ENCODE data around the gene TMEM63B. TPM values are rescaled to one million over a fixed set of nuclear protein-coding genes. Genes with fewer than 3 reads are reported as not detected.
A peak's percentile ranks its signal among the peaks of the same experiment; 100 is the strongest.
"Not testable (repeated sequence)": the region's sequence is repeated elsewhere in the genome, so short reads cannot be mapped to it uniquely, and the experiment has no call there.

Gene TMEM63B
- total RNA-seq, 1 donor from 2014 or later, result 11.5 TPM

DNA sequence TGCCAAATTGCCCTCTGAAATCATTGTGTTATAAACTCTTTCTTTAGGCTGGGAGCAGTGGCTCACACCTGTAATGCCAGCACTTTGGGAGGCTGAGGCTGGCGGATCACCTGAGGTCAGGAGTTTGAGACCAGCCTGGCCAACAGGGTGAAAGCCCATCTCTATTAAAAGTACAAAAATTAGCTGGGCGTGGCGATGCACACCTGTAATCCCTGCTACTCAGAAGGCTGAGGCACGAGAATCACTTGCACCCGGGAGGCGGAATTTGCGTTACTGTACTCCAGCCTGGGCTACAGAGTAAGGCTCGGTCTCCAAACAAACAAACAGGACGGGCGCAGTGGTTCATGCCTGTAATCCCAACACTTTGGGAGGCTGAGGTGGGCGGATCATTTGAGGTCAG lies 69.0 kb downstream of the TMEM63B start:
- H3K4me1 ChIP-seq (ENCODE audit: control insufficient read depth in 3 of 3, insufficient read depth in 3 of 3, low read length in 3 of 3); H3K27ac ChIP-seq (ENCODE audit: low read depth, low read length); H3K27me3 ChIP-seq (ENCODE audit: control insufficient read depth in 3 of 3, insufficient read depth in 3 of 3, low read length in 3 of 3); H3K9ac ChIP-seq (ENCODE audit: low read depth in 1 of 3, low read length in 3 of 3); H3K9me3 ChIP-seq (ENCODE audit: control insufficient read depth in 3 of 3, low read length in 3 of 3); H3K36me3 ChIP-seq (ENCODE audit: control insufficient read depth in 3 of 3, insufficient read depth in 3 of 3, low read length in 3 of 3); H3K4me3 ChIP-seq (ENCODE audit: low read length in 3 of 3): not testable (repeated sequence)

GRCh38 chr6:44198684-44199083 lies 71.3 kb downstream of the TMEM63B start:
- H3K9ac ChIP-seq (ENCODE audit: low read depth in 1 of 3, low read length in 3 of 3), result no peak overlapping the region
- no peaks in the 10 kb centered on the region for H3K9me3 ChIP-seq (ENCODE audit: control insufficient read depth in 3 of 3, low read length in 3 of 3)
- H3K4me3 ChIP-seq (ENCODE audit: low read length in 3 of 3), result no peak overlapping the region
- no peaks in the 10 kb centered on the region for H3K36me3 ChIP-seq (ENCODE audit: control insufficient read depth in 3 of 3, insufficient read depth in 3 of 3, low read length in 3 of 3)
- peaks cover 3 to 10% (median 9%) of the 10 kb centered on the region in 3 donors for H3K4me1 ChIP-seq (ENCODE audit: control insufficient read depth in 3 of 3, insufficient read depth in 3 of 3, low read length in 3 of 3)
- no peaks in the 10 kb centered on the region for H3K27me3 ChIP-seq (ENCODE audit: control insufficient read depth in 3 of 3, insufficient read depth in 3 of 3, low read length in 3 of 3)
- no peak overlapping the region for H3K27ac ChIP-seq (ENCODE audit: low read depth, low read length)

DNA sequence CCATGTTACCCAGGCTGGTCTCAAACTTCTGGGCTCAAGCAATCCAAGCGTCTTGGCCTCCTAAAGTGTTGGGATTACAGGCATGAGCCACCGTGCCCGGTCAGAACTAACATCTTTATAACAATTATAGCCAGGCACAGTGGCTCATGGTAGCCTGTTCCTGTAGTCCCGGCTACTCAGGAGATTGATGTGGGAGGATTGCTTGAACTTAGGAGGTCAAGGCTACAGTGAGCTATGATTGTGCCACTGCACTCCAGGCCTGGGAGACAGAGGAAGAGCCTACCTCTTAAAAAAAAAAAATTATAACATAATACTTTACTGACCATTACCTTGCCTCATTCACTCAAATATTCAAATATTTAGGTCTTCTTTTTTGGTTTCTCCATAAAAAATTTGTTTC lies 72.5 kb downstream of the TMEM63B start:
- Histone ChIP-seq H3K9me3 (ENCODE audit: control insufficient read depth in 3 of 3, low read length in 3 of 3) (no peaks in the 10 kb centered on the region), H3K36me3 (ENCODE audit: control insufficient read depth in 3 of 3, insufficient read depth in 3 of 3, low read length in 3 of 3) (no peaks in the 10 kb centered on the region), H3K4me3 (ENCODE audit: low read length in 3 of 3) (no peak overlapping the region), H3K27me3 (ENCODE audit: control insufficient read depth in 3 of 3, insufficient read depth in 3 of 3, low read length in 3 of 3) (no peaks in the 10 kb centered on the region), H3K4me1 (ENCODE audit: control insufficient read depth in 3 of 3, insufficient read depth in 3 of 3, low read length in 3 of 3) (peaks cover 3 to 10% (median 9%) of the 10 kb centered on the region in 3 donors), H3K9ac (ENCODE audit: low read depth in 1 of 3, low read length in 3 of 3) (no peak overlapping the region), H3K27ac (ENCODE audit: low read depth, low read length) (no peak overlapping the region)

- no peaks in the 10 kb centered on the region for H3K9me3 ChIP-seq (ENCODE audit: control insufficient read depth in 3 of 3, low read length in 3 of 3)
- no peaks in the 10 kb centered on the region for H3K27me3 ChIP-seq (ENCODE audit: control insufficient read depth in 3 of 3, insufficient read depth in 3 of 3, low read length in 3 of 3)
- H3K36me3 ChIP-seq (ENCODE audit: control insufficient read depth in 3 of 3, insufficient read depth in 3 of 3, low read length in 3 of 3), result no peaks in the 10 kb centered on the region
- H3K4me3 ChIP-seq (ENCODE audit: low read length in 3 of 3), result no peak overlapping the region
- peaks cover 3 to 10% (median 9%) of the 10 kb centered on the region in 3 donors for H3K4me1 ChIP-seq (ENCODE audit: control insufficient read depth in 3 of 3, insufficient read depth in 3 of 3, low read length in 3 of 3)
- no peak overlapping the region for H3K27ac ChIP-seq (ENCODE audit: low read depth, low read length)
- no peak overlapping the region for H3K9ac ChIP-seq (ENCODE audit: low read depth in 1 of 3, low read length in 3 of 3)
Measured at GRCh38 chr6:44201200-44201599, 73.8 kb downstream of the TMEM63B start.

DNA sequence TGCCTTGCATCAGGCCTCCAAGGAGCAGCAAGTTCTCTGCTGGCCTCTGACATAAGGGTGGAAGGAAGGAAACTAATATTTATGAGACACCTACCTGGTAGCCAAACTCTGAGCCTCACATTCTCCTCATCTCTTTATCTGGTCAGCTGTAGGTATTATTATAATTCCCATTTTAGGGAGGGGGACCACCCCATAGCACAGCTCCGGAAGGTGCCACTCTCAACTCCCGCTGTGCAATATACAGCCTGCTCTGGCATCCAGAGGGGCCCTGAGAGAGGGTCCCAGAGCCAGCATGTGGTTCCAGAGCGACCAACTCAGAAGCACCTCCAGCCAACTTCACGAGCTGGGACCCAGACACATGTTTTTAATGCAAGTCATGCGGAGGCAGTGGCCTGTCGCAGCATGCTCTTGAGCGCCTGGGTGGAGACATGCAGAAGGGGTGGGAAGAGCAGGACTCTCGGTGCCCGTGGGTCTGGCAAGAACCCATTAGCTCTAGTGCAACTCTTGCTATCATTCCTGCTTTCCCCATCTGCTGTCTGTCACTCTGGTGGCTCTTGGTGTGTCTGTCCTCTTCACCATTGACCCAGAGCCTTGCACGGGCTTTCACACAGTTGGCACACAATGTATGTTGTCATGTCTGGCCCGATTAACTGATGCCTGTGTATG lies 74.4 kb downstream of the TMEM63B start:
- Histone ChIP-seq H3K9ac (ENCODE audit: low read depth in 1 of 3, low read length in 3 of 3) (no peak overlapping the region), H3K36me3 (ENCODE audit: control insufficient read depth in 3 of 3, insufficient read depth in 3 of 3, low read length in 3 of 3) (no peaks in the 10 kb centered on the region), H3K4me1 (ENCODE audit: control insufficient read depth in 3 of 3, insufficient read depth in 3 of 3, low read length in 3 of 3) (peaks cover 3 to 10% (median 9%) of the 10 kb centered on the region in 3 donors), H3K27ac (ENCODE audit: low read depth, low read length) (peak overlapping the region; percentile 64), H3K27me3 (ENCODE audit: control insufficient read depth in 3 of 3, insufficient read depth in 3 of 3, low read length in 3 of 3) (no peaks in the 10 kb centered on the region), H3K4me3 (ENCODE audit: low read length in 3 of 3) (no peak overlapping the region), H3K9me3 (ENCODE audit: control insufficient read depth in 3 of 3, low read length in 3 of 3) (no peaks in the 10 kb centered on the region)

DNA sequence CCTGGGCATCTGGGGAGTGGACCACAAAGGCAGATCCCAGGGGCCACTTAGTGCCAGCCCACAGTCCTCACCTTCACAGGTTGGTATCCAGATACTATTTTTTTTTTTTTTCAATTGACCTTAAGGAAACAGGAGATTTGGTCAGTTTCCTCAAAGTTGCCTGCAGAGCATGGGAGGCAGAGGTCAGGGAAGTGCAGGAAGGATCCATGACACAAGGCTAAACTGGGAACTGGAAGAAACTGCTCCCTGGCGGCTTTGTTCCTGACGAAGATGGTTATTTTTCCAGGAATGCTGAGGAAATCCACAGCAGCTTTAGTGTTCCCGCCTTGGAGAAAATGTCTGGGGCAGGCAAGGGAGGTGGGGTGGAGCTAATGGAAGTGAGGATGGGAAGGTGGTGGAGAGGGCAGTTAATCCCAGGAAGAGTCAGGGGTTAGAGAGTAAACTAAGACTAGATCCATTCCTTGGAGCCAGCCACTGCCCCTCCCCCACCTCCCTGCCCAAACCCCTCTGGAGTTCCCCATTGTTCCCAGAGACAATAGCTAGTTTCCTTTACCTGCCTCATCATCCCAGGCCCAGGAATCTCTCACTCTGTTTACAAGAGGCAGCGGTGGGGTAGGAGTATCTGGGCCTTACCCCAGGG lies 75.1 kb downstream of the TMEM63B start:
- Histone ChIP-seq H3K36me3 (ENCODE audit: control insufficient read depth in 3 of 3, insufficient read depth in 3 of 3, low read length in 3 of 3) (no peaks in the 10 kb centered on the region), H3K9ac (ENCODE audit: low read depth in 1 of 3, low read length in 3 of 3) (peak overlapping the region in 2 of 3 donors; percentile 32 to 33), H3K27ac (ENCODE audit: low read depth, low read length) (peak overlapping the region; percentile 64), H3K9me3 (ENCODE audit: control insufficient read depth in 3 of 3, low read length in 3 of 3) (no peaks in the 10 kb centered on the region), H3K27me3 (ENCODE audit: control insufficient read depth in 3 of 3, insufficient read depth in 3 of 3, low read length in 3 of 3) (no peaks in the 10 kb centered on the region), H3K4me3 (ENCODE audit: low read length in 3 of 3) (no peak overlapping the region), H3K4me1 (ENCODE audit: control insufficient read depth in 3 of 3, insufficient read depth in 3 of 3, low read length in 3 of 3) (peaks cover 3 to 10% (median 9%) of the 10 kb centered on the region in 3 donors)

DNA sequence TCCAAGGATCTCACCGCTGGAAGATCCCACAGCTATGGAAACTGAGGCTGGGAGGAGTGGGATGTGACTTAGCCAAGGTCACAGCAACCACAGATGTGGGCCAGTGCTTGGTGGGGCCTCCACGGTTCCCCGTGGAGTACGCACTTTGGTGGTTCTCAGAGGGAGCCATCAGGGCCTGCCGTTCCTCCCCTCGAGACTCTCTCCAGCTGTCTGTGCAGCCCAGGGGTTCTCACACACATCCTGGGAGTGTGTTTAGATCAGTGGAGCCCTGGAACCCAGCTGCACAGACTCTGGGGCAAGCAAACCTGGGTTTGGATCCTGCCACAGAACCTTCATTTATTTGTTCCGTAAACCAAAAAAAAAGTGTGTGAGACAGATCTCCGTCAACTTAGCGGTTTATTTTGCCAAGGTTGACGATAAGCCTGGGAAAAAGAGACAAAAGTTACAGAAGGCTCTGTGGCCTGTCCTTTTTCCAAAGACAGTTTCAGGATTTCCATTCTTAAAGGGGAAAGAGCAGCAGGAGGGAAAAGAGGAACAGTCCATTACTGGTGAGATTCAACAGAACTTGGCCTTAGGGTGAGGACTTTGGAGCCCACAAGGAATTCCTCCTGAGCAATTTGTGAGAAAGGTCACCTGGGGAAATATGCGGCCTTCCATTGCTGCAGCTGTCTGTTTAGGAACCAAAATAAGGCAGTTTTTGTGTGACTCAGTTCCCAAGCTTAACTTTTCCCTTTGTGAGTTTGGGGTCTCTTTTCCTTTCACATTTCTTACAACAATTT lies 75.8 kb downstream of the TMEM63B start:
- Histone ChIP-seq H3K36me3 (ENCODE audit: control insufficient read depth in 3 of 3, insufficient read depth in 3 of 3, low read length in 3 of 3) (no peaks in the 10 kb centered on the region), H3K4me3 (ENCODE audit: low read length in 3 of 3) (no peak overlapping the region), H3K27ac (ENCODE audit: low read depth, low read length) (peak overlapping the region; percentile 64)

GRCh38 chr6:44203955-44204354 lies 76.6 kb downstream of the TMEM63B start:
- Histone ChIP-seq H3K27me3 (ENCODE audit: control insufficient read depth in 3 of 3, insufficient read depth in 3 of 3, low read length in 3 of 3) (no peaks in the 10 kb centered on the region), H3K9ac (ENCODE audit: low read depth in 1 of 3, low read length in 3 of 3) (no peak overlapping the region), H3K9me3 (ENCODE audit: control insufficient read depth in 3 of 3, low read length in 3 of 3) (no peaks in the 10 kb centered on the region), H3K27ac (ENCODE audit: low read depth, low read length) (no peak overlapping the region), H3K4me1 (ENCODE audit: control insufficient read depth in 3 of 3, insufficient read depth in 3 of 3, low read length in 3 of 3) (peaks cover 3 to 10% (median 9%) of the 10 kb centered on the region in 3 donors), H3K4me3 (ENCODE audit: low read length in 3 of 3) (no peak overlapping the region), H3K36me3 (ENCODE audit: control insufficient read depth in 3 of 3, insufficient read depth in 3 of 3, low read length in 3 of 3) (no peaks in the 10 kb centered on the region)

More for the DNA sequence above, 75.8 kb downstream of the TMEM63B start:
- Histone ChIP-seq H3K9me3 (ENCODE audit: control insufficient read depth in 3 of 3, low read length in 3 of 3) (no peaks in the 10 kb centered on the region), H3K9ac (ENCODE audit: low read depth in 1 of 3, low read length in 3 of 3) (peak overlapping the region in 2 of 3 donors; percentile 32 to 33), H3K4me1 (ENCODE audit: control insufficient read depth in 3 of 3, insufficient read depth in 3 of 3, low read length in 3 of 3) (peaks cover 3 to 10% (median 9%) of the 10 kb centered on the region in 3 donors), H3K27me3 (ENCODE audit: control insufficient read depth in 3 of 3, insufficient read depth in 3 of 3, low read length in 3 of 3) (no peaks in the 10 kb centered on the region)

Measured in skeletal muscle tissue (tissue), 4 donors.